Ishikawa (cell line): ENCODE data around the gene CHPF2.

ENCODE experiments used
- CEBPB ChIP-seq: IDR thresholded peaks from 2 replicates; pipeline ENCODE4 v1.6.1; 2012
- CREB1 ChIP-seq: IDR thresholded peaks from 2 replicates; pipeline ENCODE4 v1.6.1; 2012; ENCODE audit warnings: low read depth
- EGR1 ChIP-seq: IDR thresholded peaks from 2 replicates; pipeline ENCODE4 v1.6.1; 2012
- EP300 ChIP-seq: IDR thresholded peaks from 2 replicates; pipeline ENCODE4 v1.6.1; 2012; ENCODE audit warnings: borderline replicate concordance
- FOXM1 ChIP-seq: IDR thresholded peaks from 2 replicates; pipeline ENCODE4 v1.6.1; 2012; ENCODE audit warnings: low read depth, borderline replicate concordance
- NFIC ChIP-seq: IDR thresholded peaks from 2 replicates; pipeline ENCODE4 v1.6.1; 2012
- RAD21 ChIP-seq: IDR thresholded peaks from 2 replicates; pipeline ENCODE4 v1.6.1; 2012; ENCODE audit warnings: low read depth
- REST ChIP-seq: IDR thresholded peaks from 2 replicates; pipeline ENCODE4 v1.6.1; 2012; ENCODE audit warnings: low read depth, mild to moderate bottlenecking
- TAF1 ChIP-seq: IDR thresholded peaks from 2 replicates; pipeline ENCODE4 v1.6.1; 2012; ENCODE audit warnings: low read depth, mild to moderate bottlenecking
- TCF12 ChIP-seq: IDR thresholded peaks from 2 replicates; pipeline ENCODE4 v1.6.1; 2012; ENCODE audit warnings: low read depth
- TEAD4 ChIP-seq: IDR thresholded peaks from 2 replicates; pipeline ENCODE4 v1.6.1; 2012
- YY1 ChIP-seq: IDR thresholded peaks from 2 replicates; pipeline ENCODE4 v1.6.1; 2012; ENCODE audit warnings: low read depth
- ZBTB7A ChIP-seq: IDR thresholded peaks from 2 replicates; pipeline ENCODE4 v1.6.1; 2012; ENCODE audit warnings: low read depth
- TF ChIP-seq, protein P1 (sequence below): IDR thresholded peaks from 2 replicates; pipeline ENCODE4 v1.6.1; 2012
- TF ChIP-seq, protein P2 (sequence below): IDR thresholded peaks from 2 replicates; pipeline ENCODE4 v1.6.1; 2012

Gene CHPF2

DNA sequence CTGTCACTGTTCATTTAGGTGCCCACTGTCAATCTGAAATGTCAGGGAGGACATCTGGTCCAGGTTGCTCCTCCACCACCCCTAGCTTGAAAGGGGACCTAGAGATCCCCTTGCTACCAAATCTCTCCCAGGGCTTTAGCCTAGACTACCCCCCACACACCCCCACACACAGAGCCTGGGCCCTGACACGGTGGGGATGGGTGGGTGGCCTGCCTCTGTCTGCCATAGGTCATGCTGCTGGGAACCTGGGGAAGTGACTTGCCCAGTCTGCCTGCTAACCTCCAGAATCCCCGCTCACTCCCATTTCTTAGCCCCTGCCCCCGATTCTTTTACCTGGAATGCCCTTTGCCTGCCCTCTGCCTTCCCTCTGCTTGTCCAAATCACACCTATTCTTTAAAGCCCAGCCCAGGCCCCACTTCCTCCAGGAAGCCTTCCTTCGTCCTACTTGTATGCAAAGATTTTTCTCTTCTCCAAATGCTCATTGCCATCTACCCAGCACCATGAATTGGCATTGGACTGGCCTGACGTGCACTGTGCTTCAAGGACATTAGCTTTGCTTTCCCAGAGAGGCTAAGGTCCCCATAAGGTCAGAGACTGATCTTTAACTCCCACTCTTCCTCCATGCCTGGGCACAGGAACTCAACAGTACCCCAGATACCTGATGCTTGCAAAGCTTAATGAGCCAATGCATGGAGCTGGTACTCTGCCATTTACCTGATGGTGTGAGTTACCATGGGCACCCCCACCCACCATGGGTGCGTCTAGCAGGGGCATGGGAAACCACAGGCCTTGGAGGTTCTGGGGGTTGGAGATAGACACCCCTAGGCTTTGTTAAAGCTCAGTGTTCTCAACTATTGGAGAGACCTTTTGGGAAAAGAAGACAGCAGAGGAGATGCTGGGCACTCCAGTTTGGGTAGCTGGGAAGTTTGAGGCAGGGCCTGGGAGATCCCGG is 18.2 kb downstream of the CHPF2 start:
- no peak for TF ChIP-seq REST
- TF ChIP-seq YY1, result no peak
- TF ChIP-seq, protein P1, sequence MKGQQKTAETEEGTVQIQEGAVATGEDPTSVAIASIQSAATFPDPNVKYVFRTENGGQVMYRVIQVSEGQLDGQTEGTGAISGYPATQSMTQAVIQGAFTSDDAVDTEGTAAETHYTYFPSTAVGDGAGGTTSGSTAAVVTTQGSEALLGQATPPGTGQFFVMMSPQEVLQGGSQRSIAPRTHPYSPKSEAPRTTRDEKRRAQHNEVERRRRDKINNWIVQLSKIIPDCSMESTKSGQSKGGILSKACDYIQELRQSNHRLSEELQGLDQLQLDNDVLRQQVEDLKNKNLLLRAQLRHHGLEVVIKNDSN, result no peak

DNA sequence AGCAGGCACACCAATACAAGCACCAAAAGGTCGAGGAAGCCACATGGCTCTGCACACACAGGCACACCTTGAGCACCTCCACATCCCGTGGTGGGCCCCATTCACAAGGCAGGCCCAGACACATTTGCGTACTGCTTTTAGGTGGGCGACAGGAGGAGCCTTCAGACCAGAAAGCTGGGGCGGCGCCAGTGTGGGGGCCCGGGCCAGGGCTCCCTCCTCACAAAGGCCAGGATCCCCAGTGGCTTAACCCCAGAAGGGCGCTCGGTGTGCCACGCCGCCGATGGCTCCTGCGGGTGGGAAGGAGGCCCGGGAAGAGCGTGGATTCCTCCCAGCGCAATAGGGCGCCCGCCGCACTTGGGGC is 19.0 kb downstream of the CHPF2 start:
- TF ChIP-seq, protein P2, sequence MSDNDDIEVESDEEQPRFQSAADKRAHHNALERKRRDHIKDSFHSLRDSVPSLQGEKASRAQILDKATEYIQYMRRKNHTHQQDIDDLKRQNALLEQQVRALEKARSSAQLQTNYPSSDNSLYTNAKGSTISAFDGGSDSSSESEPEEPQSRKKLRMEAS, result peak; percentile 41; the same call in 1 of the 2 replicates
- TF ChIP-seq, protein P1, result no peak

- no peak for TF ChIP-seq YY1
- 0 out of 2 replicates have a peak, but pooled peaks have one; percentile 19 for TF ChIP-seq TEAD4
- 0 out of 2 replicates have a peak, but pooled peaks have one; percentile 61 for TF ChIP-seq ZBTB7A
- TF ChIP-seq, protein P2, result peak; percentile 28; the same call in 1 of the 2 replicates
- no peak for TF ChIP-seq EP300
These were observed 19.6 kb downstream of the CHPF2 start for GRCh38 chr7:151251689-151252560.

DNA sequence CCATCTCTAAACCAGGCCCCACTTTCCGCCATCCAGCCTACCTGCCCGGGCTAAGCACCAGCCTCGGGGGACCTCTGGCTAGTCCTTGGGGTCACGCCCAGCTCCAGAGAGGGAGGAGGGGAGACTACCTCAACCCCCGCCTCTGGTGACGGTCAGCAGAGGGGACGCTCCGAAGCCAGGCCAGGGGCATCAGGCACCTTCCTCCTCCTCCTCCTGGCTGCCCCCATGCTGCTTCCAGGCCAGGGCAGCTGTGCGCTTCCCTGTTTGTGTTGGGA is 20.2 kb downstream of the CHPF2 start:
- TF ChIP-seq YY1 (no peak), EP300 (no peak), EGR1 (no peak), CREB1 (no peak), TCF12 (no peak), TEAD4 (no peak), NFIC (no peak), ZBTB7A (no peak), RAD21 (no peak), REST (no peak), TAF1 (no peak), CEBPB (no peak), FOXM1 (no peak)
- TF ChIP-seq, protein P1, result no peak
- TF ChIP-seq, protein P2, result no peak

- no peak for TF ChIP-seq REST
- TF ChIP-seq, protein P1, result no peak
These were observed 20.9 kb downstream of the CHPF2 start for GRCh38 chr7:151252961-151253711.
